ENCODE measurements around the gene OLFML2A.

Gene OLFML2A

GRCh38 chr9:124800306-124801259 lies 23.6 kb downstream of the OLFML2A start:
- no peak for DNase-seq

- DNase-seq: no peak
Observed at GRCh38 chr9:124801356-124801755, 24.4 kb downstream of the OLFML2A start.

DNA sequence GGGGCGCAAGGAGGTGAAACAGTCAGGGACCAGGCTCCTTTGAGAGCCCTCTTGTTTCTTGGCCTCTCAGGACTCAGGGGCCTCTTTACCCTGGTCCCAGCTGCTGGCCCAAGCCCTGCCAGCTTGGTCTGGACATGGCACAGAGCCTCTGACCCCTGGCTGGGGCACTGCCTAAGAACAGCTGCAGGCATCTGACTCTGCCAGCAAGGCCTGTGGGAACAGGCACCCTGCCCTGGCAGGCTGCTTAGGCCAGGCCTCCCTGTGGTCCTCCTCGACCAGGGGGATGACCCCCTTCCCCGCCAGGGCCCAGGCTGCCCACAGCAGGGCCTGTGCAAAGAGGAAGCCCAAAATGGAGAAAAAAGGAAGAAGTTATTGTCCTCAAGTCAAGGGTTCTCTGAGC lies 25.5 kb downstream of the OLFML2A start:
- no peak for DNase-seq

DNA sequence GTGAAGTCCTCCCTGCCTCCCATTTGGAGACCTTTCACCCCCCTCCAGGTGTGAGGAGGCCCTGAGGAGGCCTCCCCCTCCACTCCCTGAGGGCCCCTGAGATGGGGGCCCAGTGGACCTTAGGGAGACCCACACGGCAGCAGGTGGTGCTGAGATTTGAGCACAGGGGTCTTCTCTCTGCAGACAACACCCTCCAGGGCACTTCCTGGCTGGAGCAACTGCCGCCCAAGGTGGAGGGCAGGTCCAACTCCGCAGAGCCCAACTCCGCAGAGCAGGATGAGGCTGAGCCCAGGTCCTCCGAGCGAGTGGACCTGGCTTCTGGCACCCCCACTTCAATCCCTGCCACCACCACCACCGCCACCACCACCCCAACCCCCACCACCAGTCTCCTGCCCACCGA lies 27.0 kb downstream of the OLFML2A start:
- no peak for DNase-seq

DNA sequence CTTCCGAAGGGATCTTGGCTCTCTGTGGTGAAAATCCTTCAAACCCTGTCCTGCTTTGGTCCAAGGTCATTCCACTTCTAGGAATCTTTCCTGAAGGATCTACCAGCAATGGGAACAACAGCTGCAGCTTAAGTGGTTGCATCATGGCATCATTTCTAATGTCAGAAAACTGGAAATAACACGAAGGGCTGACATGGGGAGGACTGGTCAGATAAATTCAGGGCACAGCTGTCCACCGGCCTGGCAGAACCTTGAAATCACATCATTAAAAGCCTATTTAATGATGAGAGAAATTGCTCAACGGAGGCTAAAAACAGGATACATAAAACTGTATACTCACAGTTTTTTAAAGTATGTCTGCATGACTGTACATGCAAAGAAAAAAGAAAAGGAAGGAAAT lies 28.3 kb downstream of the OLFML2A start:
- no peak for DNase-seq

- DNase-seq: no peak
Observed at GRCh38 chr9:124808246-124808956, 31.5 kb downstream of the OLFML2A start.

GRCh38 chr9:124809211-124809610 lies 32.3 kb downstream of the OLFML2A start:
- no peak for DNase-seq

DNA sequence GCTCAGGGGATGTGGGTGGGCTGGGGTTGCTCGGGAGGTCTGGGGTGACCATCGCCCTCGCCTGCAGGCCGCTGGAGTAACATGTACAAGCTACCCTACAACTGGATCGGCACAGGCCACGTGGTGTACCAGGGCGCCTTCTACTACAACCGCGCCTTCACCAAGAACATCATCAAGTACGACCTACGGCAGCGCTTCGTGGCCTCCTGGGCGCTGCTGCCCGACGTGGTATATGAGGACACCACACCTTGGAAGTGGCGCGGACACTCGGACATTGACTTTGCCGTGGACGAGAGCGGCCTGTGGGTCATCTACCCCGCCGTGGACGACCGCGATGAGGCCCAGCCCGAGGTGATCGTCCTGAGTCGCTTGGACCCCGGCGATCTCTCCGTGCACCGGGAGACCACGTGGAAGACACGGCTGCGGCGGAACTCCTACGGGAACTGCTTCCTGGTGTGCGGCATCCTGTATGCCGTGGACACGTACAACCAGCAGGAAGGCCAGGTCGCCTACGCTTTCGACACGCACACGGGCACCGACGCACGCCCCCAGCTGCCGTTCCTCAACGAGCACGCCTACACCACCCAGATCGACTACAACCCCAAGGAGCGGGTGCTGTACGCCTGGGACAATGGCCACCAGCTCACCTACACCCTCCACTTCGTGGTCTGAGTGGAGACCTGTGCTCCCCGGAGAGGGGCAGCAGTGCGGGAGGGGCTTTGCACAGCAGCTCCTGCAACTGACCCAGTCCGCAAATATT lies 33.0 kb downstream of the OLFML2A start:
- no peak for DNase-seq

GRCh38 chr9:124810663-124811355 lies 33.9 kb downstream of the OLFML2A start:
- DNase-seq: no peak

DNA sequence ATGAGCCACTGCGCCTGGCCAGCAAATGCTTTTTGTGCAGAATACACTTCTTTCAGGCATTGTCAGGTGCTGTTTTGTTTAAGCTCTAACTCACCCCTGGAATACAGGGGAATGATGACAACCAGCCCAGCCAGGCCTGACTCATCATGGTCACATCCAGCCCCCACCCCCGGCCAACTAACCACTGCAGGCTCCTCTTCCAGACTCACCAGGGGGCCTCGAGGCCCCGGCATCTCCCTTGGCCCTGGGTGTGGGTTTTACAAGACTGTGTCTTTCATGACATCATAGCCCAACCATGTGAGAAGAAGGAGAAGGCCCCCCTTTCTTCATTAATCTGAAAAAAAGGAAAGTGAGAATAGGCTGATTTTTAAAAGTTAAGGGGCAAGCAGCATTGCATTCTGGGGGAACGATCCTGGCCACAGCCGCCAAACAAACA lies 35.5 kb downstream of the OLFML2A start:
- DNase-seq: no peak

- no peak for DNase-seq
Observed at GRCh38 chr9:124813041-124813440, 36.1 kb downstream of the OLFML2A start.

GRCh38 chr9:124813501-124814163 lies 36.7 kb downstream of the OLFML2A start:
- DNase-seq: no peak

GRCh38 chr9:124814164-124814535 lies 37.2 kb downstream of the OLFML2A start:
- no peak for DNase-seq

DNA sequence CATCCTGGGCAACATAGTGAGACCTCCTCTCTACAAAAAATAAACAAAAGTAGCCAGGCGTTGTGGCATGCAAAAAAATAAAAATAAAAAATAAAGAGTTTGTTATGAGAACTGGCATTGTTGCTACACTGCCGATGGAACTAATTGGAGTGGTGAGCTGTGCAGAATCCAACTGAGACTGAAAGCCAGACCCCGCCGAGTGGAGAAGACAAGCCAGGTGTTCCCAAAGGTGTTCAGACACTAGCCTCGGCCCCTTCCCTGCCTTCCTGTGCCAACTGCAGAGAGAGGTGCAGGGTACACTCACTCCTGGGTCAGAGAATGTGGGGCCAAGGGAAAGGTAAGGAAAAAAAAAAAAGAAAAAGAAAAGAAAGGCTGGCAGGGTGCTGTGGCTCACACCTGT lies 38.7 kb downstream of the OLFML2A start:
- DNase-seq: no peak

DNA sequence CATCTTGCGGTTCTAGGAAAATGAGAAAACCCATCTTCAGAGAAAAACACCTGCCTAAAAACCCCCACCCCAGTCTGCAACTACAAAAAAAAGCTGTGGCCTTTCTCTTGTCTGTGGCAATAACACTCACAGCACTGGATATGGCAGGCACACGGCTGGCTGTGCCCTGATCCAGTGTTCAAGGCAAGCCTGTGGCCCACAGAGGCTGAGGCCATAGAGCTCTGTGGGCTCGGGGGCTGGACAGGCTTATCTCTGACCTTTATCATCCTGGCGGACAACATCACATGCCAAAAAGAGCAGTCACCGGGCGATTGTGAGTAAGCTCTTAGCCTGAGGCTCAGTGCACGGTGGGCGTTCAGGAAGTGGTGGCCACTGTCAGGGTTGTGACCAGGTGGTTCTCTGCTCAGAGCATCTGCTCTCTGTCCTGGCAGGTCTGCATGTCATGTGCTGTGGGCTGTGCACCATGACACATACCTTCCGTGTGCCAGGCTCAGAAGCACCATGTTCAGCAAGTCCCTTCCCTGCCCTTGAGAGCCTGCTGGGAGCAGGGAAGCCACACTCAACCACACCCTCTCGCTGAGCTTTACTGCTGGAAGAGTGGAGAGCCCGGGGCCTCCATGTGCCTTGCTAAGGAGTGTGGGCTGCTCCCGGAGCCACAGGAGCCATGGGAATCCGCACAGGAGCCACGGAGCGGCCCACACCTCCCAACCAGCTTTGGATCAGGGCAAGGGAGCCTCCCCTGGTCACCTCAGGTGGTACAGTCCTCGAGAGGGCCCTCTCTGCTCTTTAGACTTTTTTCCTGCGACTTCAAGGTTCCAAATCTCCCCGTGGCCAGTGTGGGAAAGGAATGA lies 41.7 kb downstream of the OLFML2A start:
- DNase-seq: no peak

GRCh38 chr9:124820698-124821623 lies 44.0 kb downstream of the OLFML2A start:
- DNase-seq: no peak

DNA sequence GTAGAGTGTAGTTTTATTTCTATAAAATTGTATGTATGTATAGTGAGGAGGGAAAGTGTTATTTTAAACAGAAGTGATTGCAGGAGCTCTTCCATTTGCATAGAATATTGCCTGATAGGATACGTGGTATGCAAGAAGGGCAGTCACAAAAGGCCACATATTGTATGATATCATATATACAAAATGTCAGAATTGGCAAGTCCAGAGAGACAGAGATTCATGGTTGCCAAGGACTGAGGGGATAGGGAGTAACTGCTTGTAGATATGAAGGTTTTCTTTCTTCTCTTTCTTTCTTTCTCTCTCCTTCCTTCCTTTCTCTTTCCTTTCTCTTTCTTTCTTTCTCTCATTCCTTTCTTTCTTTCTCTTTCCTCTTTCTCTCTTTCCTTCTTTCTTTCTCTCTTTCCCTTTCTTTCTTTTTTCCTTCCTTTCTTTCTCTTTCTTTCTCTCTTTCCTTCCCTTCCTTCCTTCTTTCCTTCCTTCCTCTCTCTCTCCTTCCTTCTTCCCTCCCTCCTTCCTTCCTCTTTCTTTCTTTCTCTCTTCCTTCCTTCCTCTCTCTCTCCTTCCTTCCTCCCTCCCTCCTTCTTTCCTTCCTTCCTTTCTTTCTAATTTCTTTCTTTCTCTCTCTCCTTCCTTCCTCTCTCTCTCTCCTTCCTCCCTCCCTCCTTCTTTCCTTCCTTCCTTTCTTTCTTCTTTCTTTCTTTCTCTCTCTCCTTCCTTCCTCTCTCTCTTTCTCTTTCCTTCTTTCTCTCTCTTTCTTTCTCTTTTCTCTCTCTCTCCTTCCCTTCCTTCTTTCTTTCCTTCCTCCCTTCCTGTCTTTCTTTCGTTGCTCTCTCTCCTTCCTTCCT lies 51.8 kb downstream of the OLFML2A start:
- DNase-seq: no peak

- no peak for DNase-seq
Observed at GRCh38 chr9:124829334-124829669, 52.4 kb downstream of the OLFML2A start.

DNA sequence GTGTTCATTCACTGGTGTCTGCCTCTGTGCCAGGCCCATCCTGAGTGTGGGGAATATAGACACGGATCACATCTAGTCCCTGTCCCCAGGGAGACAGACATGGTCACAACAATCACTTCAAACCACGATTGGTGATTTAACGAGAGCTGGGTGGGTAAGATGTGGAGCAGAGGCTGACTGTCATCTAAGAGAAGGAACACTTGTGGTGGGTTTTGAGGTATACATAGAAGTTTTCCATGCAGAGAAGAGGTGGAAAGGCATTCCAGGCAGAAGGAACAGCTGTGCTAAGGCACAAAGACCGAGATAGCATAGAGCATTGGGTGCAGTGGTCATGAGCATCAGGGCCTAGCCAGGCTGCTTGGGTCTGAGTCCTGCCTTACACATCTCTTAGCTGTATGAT lies 53.7 kb downstream of the OLFML2A start:
- DNase-seq: no peak

Data from NCI-H1417 treated with DMSO at 0.1 percent for 48 hours (cell line).